ENCODE data around the gene BRWD1. TPM values are rescaled to one million over a fixed set of nuclear protein-coding genes. Genes with fewer than 3 reads are reported as not detected.

BRWD1 gene
- total RNA-seq (10 to 100 TPM; 53.5 to 92.5 (median 70.4) TPM), polyA plus RNA-seq (10 to 100 TPM in 2 of 3 donors, 1 to 10 TPM in 1; 8.3 to 12.0 (median 11.2) TPM)

DNA sequence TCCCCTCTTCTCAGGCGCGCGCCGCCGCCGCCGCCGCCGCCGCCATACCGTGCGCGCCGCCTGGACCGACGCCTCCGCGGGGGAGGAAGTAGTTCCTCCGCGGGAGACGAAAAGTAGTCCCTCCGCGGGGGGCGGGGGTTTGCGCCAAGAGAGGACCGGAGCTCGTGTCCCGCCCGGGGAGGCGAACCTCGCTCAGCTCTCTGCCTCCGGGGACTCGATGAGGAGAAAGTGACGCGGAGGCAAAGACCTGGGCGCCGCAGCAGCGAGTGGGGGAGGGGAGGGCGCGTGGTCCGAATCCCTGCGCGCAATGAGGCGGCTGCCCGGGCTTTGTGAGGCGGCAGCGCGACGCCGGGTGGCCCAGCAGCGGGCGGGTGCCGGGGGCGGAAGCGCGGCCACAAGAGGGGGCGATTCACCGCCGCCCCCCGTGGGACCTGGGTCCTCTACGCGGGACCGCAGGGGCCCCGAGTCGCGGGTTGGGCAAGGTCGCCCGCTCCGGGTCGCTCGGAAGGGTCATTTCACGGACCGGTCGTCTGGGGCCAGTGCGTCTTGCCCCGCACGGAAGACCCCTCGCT lies at the start of gene BRWD1:
TSS of gene BRWD1 (minus strand) at position 62 of the 572 bp plus-strand sequence. CDS start 141 bp downstream, outside the sequence.
- TF ChIP-seq EP300 (IDR thresholded peaks at IDR 0.05) (peak in 1 of 4 donors; percentile 81), POLR2A (IDR thresholded peaks at IDR 0.05) (peak; percentile 57 to 68), CTCF (IDR thresholded peaks at IDR 0.05) (peak in 2 of 4 experiments; percentile 33 to 43), POLR2AphosphoS5 (IDR thresholded peaks at IDR 0.05) (peak; percentile 57 to 91 (median 79))
- Histone ChIP-seq H3K4me3 (peak within 1 kb of the TSS; percentile 73 to 97 (median 82)), H3K4me1 (peaks cover 0 to 35% (median 26%) of the 10 kb centered on the region in 4 donors), H3K27ac (peak within 1 kb of the TSS; percentile 96 to 99 (median 96)), H3K36me3 (peaks cover 0 to 17% (median 1%) of the 10 kb centered on the region in 4 donors), H3K9me3 (no peaks in the 10 kb centered on the region), H3K27me3 (no peaks in the 10 kb centered on the region)
- 0% methylated on average over 78 of the region's 78 CpGs for WGBS, 2 donors
- intact Hi-C loops (cut with DNase I): loop anchor here (1.0 to 5.0 kb wide), 4 partner anchors 35 to 131 kb away; partner anchors contain the start of genes LCA5L and PSMG1
- peak; percentile 93 for DNase-seq

GRCh38 chr21:39362733-39363132 lies 49.3 kb upstream of the BRWD1 start:
- WGBS, 2 donors: 87 to 93% methylated on average over 3 of the region's 3 CpGs
- H3K4me1 ChIP-seq: no peaks in the 10 kb centered on the region
- intact Hi-C loops (cut with DNase I): no loop called here
- no peaks in the 10 kb centered on the region for H3K36me3 ChIP-seq
- TF ChIP-seq EP300 (IDR thresholded peaks at IDR 0.05) (no peak), CTCF (IDR thresholded peaks at IDR 0.05) (no peak), POLR2AphosphoS5 (IDR thresholded peaks at IDR 0.05) (no peak)
- no peaks in the 10 kb centered on the region for H3K9me3 ChIP-seq
- no peaks in the 10 kb centered on the region for H3K27me3 ChIP-seq
- no peak overlapping the region for H3K4me3 ChIP-seq
- peak overlapping the region in 1 of 4 donors; percentile 76 for H3K27ac ChIP-seq
- DNase-seq: no peak

GRCh38 chr21:39359382-39359781 lies 46.0 kb upstream of the BRWD1 start:
- DNase-seq: no peak
- Histone ChIP-seq H3K4me1 (no peaks in the 10 kb centered on the region), H3K4me3 (no peak overlapping the region), H3K9me3 (no peaks in the 10 kb centered on the region), H3K36me3 (no peaks in the 10 kb centered on the region), H3K27me3 (no peaks in the 10 kb centered on the region), H3K27ac (no peak overlapping the region)
- 80 to 84% methylated on average over 4 of the region's 4 CpGs for WGBS, 2 donors
- TF ChIP-seq POLR2AphosphoS5 (IDR thresholded peaks at IDR 0.05) (no peak), CTCF (IDR thresholded peaks at IDR 0.05) (no peak), EP300 (IDR thresholded peaks at IDR 0.05) (no peak), POLR2A (IDR thresholded peaks at IDR 0.05) (no peak)
- intact Hi-C loops (cut with DNase I): no loop called here

- DNase-seq: no peak
- Histone ChIP-seq H3K9me3 (no peaks in the 10 kb centered on the region), H3K27me3 (no peaks in the 10 kb centered on the region), H3K4me1 (peaks cover 0 to 7% (median 3%) of the 10 kb centered on the region in 4 donors), H3K27ac (no peak overlapping the region), H3K36me3 (no peaks in the 10 kb centered on the region), H3K4me3 (no peak overlapping the region)
- intact Hi-C loops (cut with DNase I): no loop called here
- no peak for TF ChIP-seq POLR2A (IDR thresholded peaks at IDR 0.05)
- no peak for TF ChIP-seq POLR2AphosphoS5 (IDR thresholded peaks at IDR 0.05)
- 80 to 81% methylated on average over 3 of the region's 3 CpGs for WGBS, 2 donors
Measured at GRCh38 chr21:39353295-39353694, 39.9 kb upstream of the BRWD1 start.

GRCh38 chr21:39350094-39351005 lies 36.9 kb upstream of the BRWD1 start:
- WGBS, 2 donors: 48 to 76% methylated on average over 19 of the region's 19 CpGs
- TF ChIP-seq POLR2A (IDR thresholded peaks at IDR 0.05): no peak
- no peak for TF ChIP-seq EP300 (IDR thresholded peaks at IDR 0.05)
- no peak for TF ChIP-seq POLR2AphosphoS5 (IDR thresholded peaks at IDR 0.05)
- no peak for TF ChIP-seq CTCF (IDR thresholded peaks at IDR 0.05)
- peak overlapping the region in 3 of 4 donors; percentile 68 to 75 (median 73) for H3K4me3 ChIP-seq
- intact Hi-C loops (cut with DNase I): no loop called here
- no peak for DNase-seq
- peaks cover 0 to 16% (median 2%) of the 10 kb centered on the region in 4 donors for H3K36me3 ChIP-seq
- peaks cover 0 to 31% (median 17%) of the 10 kb centered on the region in 4 donors for H3K4me1 ChIP-seq
- peak overlapping the region; percentile 91 to 97 (median 94) for H3K27ac ChIP-seq
- no peaks in the 10 kb centered on the region for H3K9me3 ChIP-seq
- no peaks in the 10 kb centered on the region for H3K27me3 ChIP-seq

Data from sigmoid colon (tissue), 7 donors.